ENCODE measurements around the gene TENT5C. TPM values are rescaled to one million over a fixed set of nuclear protein-coding genes. Genes with fewer than 3 reads are reported as not detected.
"Not testable (repeated sequence)": the region's sequence is repeated elsewhere in the genome, so short reads cannot be mapped to it uniquely, and the experiment has no call there.

The TENT5C gene
- 0.07 and 0.21 TPM in 2 replicates for total RNA-seq

GRCh38 chr1:117605774-117606648 lies at the start of gene TENT5C:
TSS of gene TENT5C (plus strand) at chr1:117606048. CDS start at chr1:117622869, 16,821 bp downstream.
- DNase-seq (ENCODE audit: low read depth, low spot score), result peak; percentile 83

GRCh38 chr1:117556341-117556740 lies 49.5 kb upstream of the TENT5C start:
- no peak for DNase-seq (ENCODE audit: low read depth, low spot score)

- DNase-seq (ENCODE audit: low read depth, low spot score), result no peak
Observed at GRCh38 chr1:117556976-117557375, 48.9 kb upstream of the TENT5C start.

GRCh38 chr1:117558451-117558850 lies 47.4 kb upstream of the TENT5C start:
- DNase-seq (ENCODE audit: low read depth, low spot score), result not testable (repeated sequence)

GRCh38 chr1:117559139-117559538 lies 46.7 kb upstream of the TENT5C start:
- no peak for DNase-seq (ENCODE audit: low read depth, low spot score)

GRCh38 chr1:117559985-117560384 lies 45.9 kb upstream of the TENT5C start:
- no peak for DNase-seq (ENCODE audit: low read depth, low spot score)

- no peak for DNase-seq (ENCODE audit: low read depth, low spot score)
Observed at GRCh38 chr1:117561071-117561470, 44.8 kb upstream of the TENT5C start.

GRCh38 chr1:117561551-117561950 lies 44.3 kb upstream of the TENT5C start:
- DNase-seq (ENCODE audit: low read depth, low spot score), result no peak

- DNase-seq (ENCODE audit: low read depth, low spot score), result no peak
Observed at GRCh38 chr1:117562581-117563491, 43.0 kb upstream of the TENT5C start.

GRCh38 chr1:117563492-117563875 lies 42.4 kb upstream of the TENT5C start:
- no peak for DNase-seq (ENCODE audit: low read depth, low spot score)

GRCh38 chr1:117564227-117565075 lies 41.4 kb upstream of the TENT5C start:
- no peak for DNase-seq (ENCODE audit: low read depth, low spot score)

GRCh38 chr1:117565076-117565556 lies 40.7 kb upstream of the TENT5C start:
- no peak for DNase-seq (ENCODE audit: low read depth, low spot score)

- DNase-seq (ENCODE audit: low read depth, low spot score), result no peak
Observed at GRCh38 chr1:117565745-117566455, 39.9 kb upstream of the TENT5C start.

- no peak for DNase-seq (ENCODE audit: low read depth, low spot score)
Observed at GRCh38 chr1:117566556-117566955, 39.3 kb upstream of the TENT5C start.

- DNase-seq (ENCODE audit: low read depth, low spot score), result no peak
Observed at GRCh38 chr1:117567435-117567834, 38.4 kb upstream of the TENT5C start.

GRCh38 chr1:117567976-117568375 lies 37.9 kb upstream of the TENT5C start:
- no peak for DNase-seq (ENCODE audit: low read depth, low spot score)

GRCh38 chr1:117568999-117569398 lies 36.8 kb upstream of the TENT5C start:
- DNase-seq (ENCODE audit: low read depth, low spot score), result no peak

GRCh38 chr1:117569856-117570255 lies 36.0 kb upstream of the TENT5C start:
- DNase-seq (ENCODE audit: low read depth, low spot score), result no peak

GRCh38 chr1:117570988-117571409 lies 34.8 kb upstream of the TENT5C start:
- no peak for DNase-seq (ENCODE audit: low read depth, low spot score)

GRCh38 chr1:117571496-117571895 lies 34.4 kb upstream of the TENT5C start:
- no peak for DNase-seq (ENCODE audit: low read depth, low spot score)
